ENCODE results near the gene PSME3IP1. TPM values are rescaled to one million over a fixed set of nuclear protein-coding genes. Genes with fewer than 3 reads are reported as not detected.

PSME3IP1 gene, protein sequence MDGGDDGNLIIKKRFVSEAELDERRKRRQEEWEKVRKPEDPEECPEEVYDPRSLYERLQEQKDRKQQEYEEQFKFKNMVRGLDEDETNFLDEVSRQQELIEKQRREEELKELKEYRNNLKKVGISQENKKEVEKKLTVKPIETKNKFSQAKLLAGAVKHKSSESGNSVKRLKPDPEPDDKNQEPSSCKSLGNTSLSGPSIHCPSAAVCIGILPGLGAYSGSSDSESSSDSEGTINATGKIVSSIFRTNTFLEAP
- total RNA-seq = 49.9 and 57.2 TPM in 2 replicates

DNA sequence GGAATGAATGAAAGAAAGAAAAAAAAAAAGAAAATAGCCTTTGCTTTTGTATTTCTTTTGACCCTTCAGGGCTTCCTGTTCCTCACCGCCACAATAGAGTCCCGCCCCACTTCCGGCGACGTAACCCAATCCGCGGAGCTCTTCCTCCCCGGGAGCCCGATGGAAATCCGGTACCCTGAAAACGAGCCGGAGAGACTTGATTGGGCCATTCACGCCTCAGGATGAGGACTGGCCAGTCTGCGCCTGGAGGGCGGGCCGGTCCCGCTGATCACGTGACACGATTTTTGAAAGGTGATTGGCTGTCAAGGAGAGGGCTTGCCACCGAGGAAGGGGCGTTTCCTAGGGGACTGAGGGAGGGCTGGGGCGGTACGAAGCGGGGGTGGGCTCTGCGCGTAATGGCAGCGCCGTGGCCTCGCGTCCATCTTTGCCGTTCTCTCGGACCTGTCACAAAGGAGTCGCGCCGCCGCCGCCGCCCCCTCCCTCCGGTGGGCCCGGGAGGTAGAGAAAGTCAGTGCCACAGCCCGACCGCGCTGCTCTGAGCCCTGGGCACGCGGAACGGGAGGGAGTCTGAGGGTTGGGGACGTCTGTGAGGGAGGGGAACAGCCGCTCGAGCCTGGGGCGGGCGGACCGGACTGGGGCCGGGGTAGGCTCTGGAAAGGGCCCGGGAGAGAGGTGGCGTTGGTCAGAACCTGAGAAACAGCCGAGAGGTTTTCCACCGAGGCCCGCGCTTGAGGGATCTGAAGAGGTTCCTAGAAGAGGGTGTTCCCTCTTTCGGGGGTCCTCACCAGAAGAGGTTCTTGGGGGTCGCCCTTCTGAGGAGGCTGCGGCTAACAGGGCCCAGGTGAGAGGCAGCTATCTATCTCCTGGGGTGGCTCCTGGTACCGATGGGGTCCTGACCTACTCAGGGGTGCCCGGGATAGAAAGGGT lies at the start of gene PSME3IP1, which contains the start of gene RSPRY1:
Gene PSME3IP1 (minus strand): TSS at position 95 of the 927 bp plus-strand sequence. CDS start 12,185 bp downstream, outside the sequence.
Gene RSPRY1 (plus strand): TSS at position 385 of the 927 bp plus-strand sequence. CDS start 18,330 bp downstream, outside the sequence.

Other genes with a start within 250 kb of the PSME3IP1 start
- gene CETP, start 224.1 kb downstream of the PSME3IP1 start, total RNA-seq = not detected in 2 replicates
- 0.39 and 0.43 TPM in 2 replicates for gene NLRC5, start 196.5 kb downstream of the PSME3IP1 start, total RNA-seq
- gene CPNE2, start 93.5 kb downstream of the PSME3IP1 start, total RNA-seq = 15.1 and 23.6 TPM in 2 replicates
- gene RSPRY1, start 290 bp upstream of the PSME3IP1 start, total RNA-seq = 70.7 and 79.7 TPM in 2 replicates
- 85.2 and 106 TPM in 2 replicates for gene ARL2BP, start 59.2 kb upstream of the PSME3IP1 start, total RNA-seq
- 1.3 and 7.5 TPM in 2 replicates for gene PLLP, start 98.6 kb upstream of the PSME3IP1 start, total RNA-seq
- not detected in 2 replicates for gene CCL22, start 172.7 kb upstream of the PSME3IP1 start, total RNA-seq
- under 0.01 TPM in 1 of 2 replicates, not detected in the other for gene CX3CL1, start 186.5 kb upstream of the PSME3IP1 start, total RNA-seq
- not detected in 2 replicates for gene CCL17, start 218.7 kb upstream of the PSME3IP1 start, total RNA-seq